H1 (cell line): Measurements from ENCODE around the gene MREG.

Experiments
- CBX8 ChIP-seq: fragments of 300-800, 300-1000 bp; sonication (generic); IDR thresholded peaks from 2 replicates; pipeline ENCODE4 v1.7.1; 2016; ENCODE audit warnings: low read depth, low read length, borderline replicate concordance
- CHD2 ChIP-seq: IDR thresholded peaks from 2 replicates; pipeline ENCODE4 v1.6.1; 2012; ENCODE audit warnings: low read length, improper control_type of control experiment
- CREB1 ChIP-seq: IDR thresholded peaks from 2 replicates; pipeline ENCODE4 v1.6.1; 2012; ENCODE audit warnings: inconsistent platforms
- EZH2 ChIP-seq: fragments of 200-600 bp; sonication (generic); IDR thresholded peaks from 2 replicates; pipeline ENCODE4 v1.7.1; 2012; ENCODE audit warnings: low read depth, mild to moderate bottlenecking, moderate library complexity, low read length, inconsistent platforms; ENCODE audit not compliant: severe bottlenecking
- KDM1A ChIP-seq: fragments of 200-600, 300-600 bp; sonication (generic); IDR thresholded peaks from 2 replicates; pipeline ENCODE4 v1.7.1; 2016; ENCODE audit warnings: mild to moderate bottlenecking, low read length, borderline replicate concordance
- MAX ChIP-seq: IDR thresholded peaks from 2 replicates; pipeline ENCODE4 v1.6.1; 2012; ENCODE audit warnings: inconsistent platforms
- POLR2A ChIP-seq, 2 experiments: IDR thresholded peaks; 1 replicate in 1 of 2; 2 replicates in 1 of 2; pipeline ENCODE4 v1.6.1; 2011; ENCODE audit warnings: low read depth in 2 of 2, low read length in 2 of 2, mild to moderate bottlenecking in 2 of 2; ENCODE audit errors: control extremely low read depth in 1 of 2
- POLR2AphosphoS5 ChIP-seq: IDR thresholded peaks from 2 replicates; pipeline ENCODE4 v1.6.1; 2011; ENCODE audit warnings: low read depth, low read length
- RNF2 ChIP-seq: fragments of 200-900, 300-1000 bp; sonication (generic); IDR thresholded peaks from 2 replicates; pipeline ENCODE4 v1.7.1; 2016; ENCODE audit warnings: borderline replicate concordance, low read depth, mild to moderate bottlenecking, antibody characterized with exemption, low read length; ENCODE audit not compliant: poor library complexity, severe bottlenecking; ENCODE audit errors: missing control alignments
- RXRA ChIP-seq: IDR thresholded peaks from 2 replicates; pipeline ENCODE4 v1.6.1; 2011; ENCODE audit warnings: low read depth, mild to moderate bottlenecking, low read length, moderate library complexity; ENCODE audit not compliant: insufficient read depth
- SAP30 ChIP-seq: fragments of 300-600 bp; sonication (generic); IDR thresholded peaks from 2 replicates; pipeline ENCODE4 v1.7.1; 2012; ENCODE audit warnings: low read length, moderate library complexity, mild to moderate bottlenecking, inconsistent platforms; ENCODE audit not compliant: insufficient read depth, insufficient replicate concordance
- SUZ12 ChIP-seq: fragments of 200-600 bp; sonication (generic); IDR thresholded peaks from 2 replicates; pipeline ENCODE4 v1.6.1; 2012; ENCODE audit warnings: mild to moderate bottlenecking, inconsistent platforms, low read length, moderate library complexity, mixed read lengths
- TF ChIP-seq, protein P1 (sequence below), 3 experiments: IDR thresholded peaks; 1 replicate in 2 of 3; 2 replicates in 1 of 3; pipeline versions ENCODE4 v1.5.1 to v1.6.1; 2011; ENCODE audit warnings: low read length in 3 of 3, mild to moderate bottlenecking in 3 of 3, inconsistent platforms in 2 of 3, low read depth in 1 of 3, moderate library complexity in 1 of 3; ENCODE audit not compliant: insufficient read depth in 1 of 3; ENCODE audit errors: control extremely low read depth in 1 of 3

DNA sequence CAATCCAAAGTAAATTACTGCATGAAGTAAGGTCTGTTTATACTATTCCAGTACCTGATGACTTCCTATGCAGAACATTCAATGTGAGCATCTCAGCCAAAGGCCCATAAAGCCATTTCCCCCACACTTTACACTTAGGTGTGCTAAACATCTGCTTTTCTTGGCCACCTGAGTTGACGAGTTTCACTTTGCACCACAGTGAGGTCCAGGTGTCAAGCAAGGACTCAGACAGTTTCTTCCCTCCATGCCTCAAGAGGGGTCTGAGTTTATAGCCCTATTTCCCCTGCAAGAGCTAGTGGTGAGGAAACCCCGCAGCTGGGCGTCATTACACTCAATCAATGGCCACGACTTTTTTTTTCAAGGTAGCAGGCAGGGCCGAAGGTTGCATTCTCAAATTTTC is 107.7 kb downstream of the MREG start:
- TF ChIP-seq KDM1A (no peak), CREB1 (no peak), EZH2 (no peak), POLR2AphosphoS5 (no peak), RXRA (no peak), MAX (no peak), SAP30 (no peak), POLR2A (IDR thresholded peaks at IDR 0.05; ENCODE audit: control extremely low read depth in 1 of 2, low read depth in 2 of 2, low read length in 2 of 2) (no peak), SUZ12 (no peak), RNF2 (no peak), CHD2 (no peak), CBX8 (no peak)
- TF ChIP-seq, protein P1, sequence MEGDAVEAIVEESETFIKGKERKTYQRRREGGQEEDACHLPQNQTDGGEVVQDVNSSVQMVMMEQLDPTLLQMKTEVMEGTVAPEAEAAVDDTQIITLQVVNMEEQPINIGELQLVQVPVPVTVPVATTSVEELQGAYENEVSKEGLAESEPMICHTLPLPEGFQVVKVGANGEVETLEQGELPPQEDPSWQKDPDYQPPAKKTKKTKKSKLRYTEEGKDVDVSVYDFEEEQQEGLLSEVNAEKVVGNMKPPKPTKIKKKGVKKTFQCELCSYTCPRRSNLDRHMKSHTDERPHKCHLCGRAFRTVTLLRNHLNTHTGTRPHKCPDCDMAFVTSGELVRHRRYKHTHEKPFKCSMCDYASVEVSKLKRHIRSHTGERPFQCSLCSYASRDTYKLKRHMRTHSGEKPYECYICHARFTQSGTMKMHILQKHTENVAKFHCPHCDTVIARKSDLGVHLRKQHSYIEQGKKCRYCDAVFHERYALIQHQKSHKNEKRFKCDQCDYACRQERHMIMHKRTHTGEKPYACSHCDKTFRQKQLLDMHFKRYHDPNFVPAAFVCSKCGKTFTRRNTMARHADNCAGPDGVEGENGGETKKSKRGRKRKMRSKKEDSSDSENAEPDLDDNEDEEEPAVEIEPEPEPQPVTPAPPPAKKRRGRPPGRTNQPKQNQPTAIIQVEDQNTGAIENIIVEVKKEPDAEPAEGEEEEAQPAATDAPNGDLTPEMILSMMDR (IDR thresholded peaks at IDR 0.05; ENCODE audit: control extremely low read depth in 1 of 3, insufficient read depth in 1 of 3, low read depth in 1 of 3, low read length in 3 of 3), result no peak
